ENCODE results near the gene HOXB7. TPM values are rescaled to one million over a fixed set of nuclear protein-coding genes. Genes with fewer than 3 reads are reported as not detected.

The HOXB7 gene
- total RNA-seq = 15.0 TPM

DNA sequence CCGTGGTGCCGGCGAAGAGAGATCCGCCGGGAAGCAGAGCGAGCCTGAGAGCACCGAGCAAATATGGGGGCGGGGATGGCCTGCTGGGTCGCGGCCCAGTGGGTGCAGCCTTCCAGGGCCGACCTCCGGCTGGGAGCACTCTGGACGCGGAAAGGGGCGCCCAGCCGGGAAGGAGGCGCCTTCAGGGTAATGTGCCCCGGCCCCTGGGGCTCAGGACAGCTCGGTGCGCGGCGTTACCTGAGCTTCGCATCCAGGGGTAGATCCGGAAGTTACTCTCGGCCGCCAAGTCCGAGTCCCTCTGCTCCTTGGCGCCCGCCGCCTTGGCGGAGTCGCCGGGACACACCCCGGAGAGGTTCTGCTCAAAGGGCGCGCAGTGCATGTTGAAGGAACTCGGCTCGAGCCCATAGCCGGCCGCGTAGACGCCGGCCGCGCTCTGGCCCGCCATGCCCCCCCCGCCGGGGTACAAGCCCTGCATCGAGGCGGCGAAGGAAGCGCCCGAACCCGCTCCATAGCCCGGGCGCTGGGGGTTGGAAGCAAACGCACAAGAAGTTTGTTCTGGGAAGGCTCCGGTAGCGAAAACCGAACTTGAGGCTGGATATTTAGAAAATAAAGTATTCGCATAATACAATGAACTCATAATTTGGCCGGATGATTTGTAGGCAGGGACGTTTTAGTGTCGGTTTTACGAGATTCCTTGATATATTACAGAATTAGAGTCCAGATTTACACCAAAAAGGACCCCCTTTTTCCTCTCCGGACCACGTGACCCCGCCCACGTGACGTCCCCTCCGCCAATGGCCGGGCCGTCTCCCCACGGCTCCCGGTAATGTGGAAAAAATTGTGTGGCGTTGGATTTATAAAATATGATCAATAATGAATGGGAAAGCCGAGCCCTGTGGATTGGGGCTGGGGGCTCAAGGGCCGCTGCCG is at the start of gene HOXB7:
HOXB7 (minus strand) TSS at position 736 of the 930 bp plus-strand sequence; CDS start at position 637, 99 bp downstream.
- Histone ChIP-seq H3K4me1 (peaks cover 8 to 20% of the 10 kb centered on the region in 2 donors), H3K36me3 (no peaks in the 10 kb centered on the region), H3K27me3 (peaks cover 10% of the 10 kb centered on the region), H3K27ac (peak within 1 kb of the TSS; percentile 77 to 92), H3K9me3 (no peaks in the 10 kb centered on the region), H3K4me3 (peak within 1 kb of the TSS; percentile 69 to 86)
- DNase-seq (ENCODE audit: low spot score in 2 of 2) = peak in 1 of 2 donors; percentile 86
- intact Hi-C loops (cut with DNase I) = loop anchor here (5.0 kb wide), 1 partner anchor 583 kb away; no protein-coding TSS in a partner anchor
- TF ChIP-seq, protein P1, sequence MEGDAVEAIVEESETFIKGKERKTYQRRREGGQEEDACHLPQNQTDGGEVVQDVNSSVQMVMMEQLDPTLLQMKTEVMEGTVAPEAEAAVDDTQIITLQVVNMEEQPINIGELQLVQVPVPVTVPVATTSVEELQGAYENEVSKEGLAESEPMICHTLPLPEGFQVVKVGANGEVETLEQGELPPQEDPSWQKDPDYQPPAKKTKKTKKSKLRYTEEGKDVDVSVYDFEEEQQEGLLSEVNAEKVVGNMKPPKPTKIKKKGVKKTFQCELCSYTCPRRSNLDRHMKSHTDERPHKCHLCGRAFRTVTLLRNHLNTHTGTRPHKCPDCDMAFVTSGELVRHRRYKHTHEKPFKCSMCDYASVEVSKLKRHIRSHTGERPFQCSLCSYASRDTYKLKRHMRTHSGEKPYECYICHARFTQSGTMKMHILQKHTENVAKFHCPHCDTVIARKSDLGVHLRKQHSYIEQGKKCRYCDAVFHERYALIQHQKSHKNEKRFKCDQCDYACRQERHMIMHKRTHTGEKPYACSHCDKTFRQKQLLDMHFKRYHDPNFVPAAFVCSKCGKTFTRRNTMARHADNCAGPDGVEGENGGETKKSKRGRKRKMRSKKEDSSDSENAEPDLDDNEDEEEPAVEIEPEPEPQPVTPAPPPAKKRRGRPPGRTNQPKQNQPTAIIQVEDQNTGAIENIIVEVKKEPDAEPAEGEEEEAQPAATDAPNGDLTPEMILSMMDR (IDR thresholded peaks at IDR 0.05) = no peak

DNA sequence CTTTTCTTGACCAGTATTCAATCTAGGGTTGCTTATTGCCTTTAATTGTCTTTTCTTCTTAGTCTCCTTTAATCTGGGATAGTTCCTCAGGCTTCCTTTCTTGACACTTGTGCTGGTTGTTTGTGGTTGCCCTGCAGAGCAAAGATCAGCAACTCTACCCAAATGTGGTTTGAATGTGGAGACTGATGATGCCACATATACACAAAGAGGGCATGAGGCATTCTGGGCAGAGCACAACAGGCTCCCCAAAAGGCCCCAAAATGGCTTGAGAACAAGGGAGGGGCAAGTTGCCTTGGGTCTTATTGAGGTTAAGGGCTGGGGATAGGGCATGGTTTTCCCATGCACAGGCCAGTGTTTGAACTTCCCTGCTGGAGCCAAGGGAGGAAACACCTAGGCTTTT is 45.1 kb upstream of the HOXB7 start:
- TF ChIP-seq, protein P1 (IDR thresholded peaks at IDR 0.05) = no peak
- Histone ChIP-seq H3K27me3 (peaks cover under 1% of the 10 kb centered on the region), H3K9me3 (no peaks in the 10 kb centered on the region), H3K36me3 (no peaks in the 10 kb centered on the region), H3K27ac (no peak overlapping the region), H3K4me3 (no peak overlapping the region), H3K4me1 (no peaks in the 10 kb centered on the region)
- no peak for DNase-seq (ENCODE audit: low spot score in 2 of 2)
- intact Hi-C loops (cut with DNase I) = no loop called here

DNA sequence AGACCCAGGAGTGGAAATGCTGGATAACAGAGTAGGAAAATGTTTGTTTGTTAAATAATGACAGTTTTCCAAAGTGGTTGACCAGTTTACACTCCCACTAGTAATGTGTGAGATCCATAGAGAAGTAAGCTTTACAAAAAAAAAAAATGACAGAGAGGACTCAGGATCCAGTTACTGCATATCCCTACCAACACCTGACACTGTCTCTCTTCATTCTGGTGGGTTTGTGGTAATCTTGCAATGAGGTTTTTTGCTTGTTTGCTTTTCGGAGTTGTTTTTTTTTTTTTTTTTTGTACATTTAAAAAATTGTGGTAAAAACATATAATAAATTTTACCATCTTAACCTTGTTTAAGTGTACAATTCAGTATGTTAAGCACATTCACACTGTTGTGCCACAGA is 38.9 kb upstream of the HOXB7 start:
- Histone ChIP-seq H3K27me3 (peaks cover 13% of the 10 kb centered on the region), H3K4me3 (no peak overlapping the region), H3K27ac (no peak overlapping the region), H3K36me3 (no peaks in the 10 kb centered on the region), H3K4me1 (peaks cover 2 to 3% of the 10 kb centered on the region in 2 donors), H3K9me3 (no peaks in the 10 kb centered on the region)
- TF ChIP-seq, protein P1 (IDR thresholded peaks at IDR 0.05) = no peak
- DNase-seq (ENCODE audit: low spot score in 2 of 2) = no peak
- intact Hi-C loops (cut with DNase I) = no loop called here

DNA sequence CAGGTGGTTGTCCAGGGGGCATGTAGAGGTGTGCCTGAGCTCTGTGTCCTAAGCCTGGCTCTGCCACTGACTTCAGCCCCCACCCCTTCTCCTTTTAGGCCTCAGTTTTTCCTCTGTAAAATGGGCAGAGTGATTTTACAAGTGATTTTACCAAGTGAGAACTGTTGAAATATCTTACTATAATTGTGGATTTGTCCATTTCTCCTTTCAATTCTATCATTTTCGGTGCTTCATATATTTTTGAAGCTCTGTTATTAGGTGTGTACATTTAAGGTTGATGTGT is 37.1 kb upstream of the HOXB7 start:
- DNase-seq (ENCODE audit: low spot score in 2 of 2) = no peak
- TF ChIP-seq, protein P1 (IDR thresholded peaks at IDR 0.05) = no peak
- H3K4me3 ChIP-seq = peak overlapping the region in 1 of 2 donors; percentile 49
- no peaks in the 10 kb centered on the region for H3K9me3 ChIP-seq
- H3K27ac ChIP-seq = no peak overlapping the region
- H3K4me1 ChIP-seq = peaks cover 2 to 3% of the 10 kb centered on the region in 2 donors
- intact Hi-C loops (cut with DNase I) = no loop called here
- H3K36me3 ChIP-seq = no peaks in the 10 kb centered on the region
- H3K27me3 ChIP-seq = peaks cover 21% of the 10 kb centered on the region

DNA sequence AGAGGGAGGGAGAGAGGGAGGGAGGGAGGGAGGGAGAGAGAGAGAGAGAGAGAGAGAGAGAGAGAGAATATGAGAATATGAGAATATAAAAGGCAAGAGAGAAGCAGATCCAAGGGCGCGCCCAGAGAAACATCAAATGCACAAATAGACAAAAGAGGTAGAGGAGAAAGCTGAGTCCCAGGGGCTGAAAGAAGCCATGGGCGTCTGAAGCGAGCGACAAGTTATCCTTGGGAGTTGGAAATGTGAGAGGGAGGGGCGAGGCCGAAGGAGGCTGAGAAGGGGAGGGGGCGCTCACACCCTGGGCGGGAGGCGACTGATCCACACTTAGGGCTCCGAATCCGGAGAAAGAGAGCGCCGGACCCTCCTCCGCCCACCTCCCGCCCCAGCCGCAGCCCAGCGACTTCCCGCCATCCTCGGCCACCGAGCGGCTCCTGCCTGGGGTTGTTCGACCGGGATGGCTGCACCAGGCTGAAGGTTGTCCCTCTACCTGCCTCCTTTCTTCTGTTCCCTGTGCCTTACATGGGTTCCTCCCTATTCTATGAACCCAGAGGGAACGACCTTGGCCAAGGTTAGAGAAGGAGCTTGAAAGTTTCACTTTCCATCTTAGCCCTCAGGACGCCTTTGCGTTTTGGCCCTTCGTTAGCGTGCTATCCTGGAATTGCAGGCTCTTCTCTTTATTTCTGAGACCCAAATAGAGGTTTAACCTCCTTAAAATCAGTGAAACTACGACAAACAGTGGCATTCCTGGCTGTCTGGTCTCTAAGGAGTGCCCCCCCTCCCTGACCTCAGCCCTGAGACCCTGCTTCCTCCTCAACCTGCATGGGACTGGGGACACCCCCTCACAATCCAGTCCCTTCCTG is 36.5 kb upstream of the HOXB7 start:
- Histone ChIP-seq H3K4me1 (peaks cover 2 to 3% of the 10 kb centered on the region in 2 donors), H3K9me3 (no peaks in the 10 kb centered on the region), H3K4me3 (peak overlapping the region; percentile 49 to 58), H3K36me3 (no peaks in the 10 kb centered on the region), H3K27me3 (peaks cover 27% of the 10 kb centered on the region), H3K27ac (no peak overlapping the region)
- intact Hi-C loops (cut with DNase I) = no loop called here
- TF ChIP-seq, protein P1 (IDR thresholded peaks at IDR 0.05) = no peak
- DNase-seq (ENCODE audit: low spot score in 2 of 2) = no peak

Data from ascending aorta (tissue), 2 donors.